ENCODE measurements around the gene TSACC.
"Not testable (repeated sequence)": the region's sequence is repeated elsewhere in the genome, so short reads cannot be mapped to it uniquely, and the experiment has no call there.

Gene TSACC

DNA sequence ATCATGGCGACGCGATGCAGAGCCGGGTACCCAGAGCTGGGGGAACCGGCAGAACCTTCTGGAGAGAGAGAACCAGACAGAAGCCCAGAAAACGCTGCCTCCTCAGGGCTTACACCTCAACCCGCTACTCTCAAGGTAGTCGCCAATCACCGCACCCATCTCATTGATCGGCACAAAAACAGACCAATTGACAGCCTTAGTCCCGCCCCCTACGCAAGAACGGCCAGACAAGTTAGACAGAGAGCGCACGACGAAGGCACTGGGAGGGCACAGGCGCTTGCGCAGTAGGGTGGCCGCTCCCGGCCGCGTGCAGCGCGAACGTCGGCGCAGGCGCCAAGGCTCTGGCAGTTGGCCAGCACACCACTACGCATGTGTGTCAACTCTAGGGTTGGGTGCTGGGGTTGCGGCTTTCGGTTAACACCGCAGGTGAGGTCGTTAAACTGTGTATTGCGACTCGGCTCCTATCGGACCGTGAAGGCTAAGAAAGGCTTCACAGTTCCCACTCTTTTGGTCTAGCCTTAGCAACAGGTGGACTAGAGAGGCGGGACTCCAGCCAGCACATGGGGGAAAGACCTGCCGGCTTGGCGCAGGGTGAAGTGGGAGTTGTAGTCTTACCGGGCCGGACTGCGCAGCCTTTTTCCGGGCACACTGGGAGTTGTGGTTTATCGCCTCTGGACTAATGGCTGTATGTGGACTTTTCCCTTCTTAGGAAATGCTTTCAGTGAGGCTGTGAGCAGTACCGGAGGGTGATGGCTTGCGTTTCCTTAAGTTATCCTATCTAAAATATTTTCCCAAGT lies at the start of gene TSACC, which contains the start of gene CCT3:
Gene TSACC, plus strand, starts transcription at position 347 of the 797 bp plus-strand sequence. CDS start 1,232 bp downstream, outside the sequence.
Gene CCT3, minus strand, starts transcription at position 113 of the 797 bp plus-strand sequence. Its CDS starts 108 bp downstream, at position 5.
- peak; percentile 100 for DNase-seq

DNA sequence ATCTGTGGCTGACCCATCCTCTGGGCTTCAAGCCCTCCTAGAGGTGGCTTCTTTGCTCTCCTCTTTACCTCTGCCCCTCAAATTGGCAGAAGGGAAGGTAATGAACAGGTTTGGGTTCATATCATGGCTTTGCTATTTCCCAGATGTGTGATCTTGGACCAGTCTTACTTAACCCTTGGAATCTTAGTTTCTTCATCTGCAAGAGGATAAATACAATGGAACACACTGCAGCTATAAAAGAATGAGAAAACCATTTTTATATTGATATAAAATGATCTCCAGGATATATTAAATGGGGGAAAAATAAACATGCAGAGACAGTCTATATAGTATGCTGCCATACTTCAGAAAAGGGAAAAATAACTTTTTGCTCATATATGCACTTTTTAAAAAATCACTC lies 48.5 kb upstream of the TSACC start:
- no peak for DNase-seq

DNA sequence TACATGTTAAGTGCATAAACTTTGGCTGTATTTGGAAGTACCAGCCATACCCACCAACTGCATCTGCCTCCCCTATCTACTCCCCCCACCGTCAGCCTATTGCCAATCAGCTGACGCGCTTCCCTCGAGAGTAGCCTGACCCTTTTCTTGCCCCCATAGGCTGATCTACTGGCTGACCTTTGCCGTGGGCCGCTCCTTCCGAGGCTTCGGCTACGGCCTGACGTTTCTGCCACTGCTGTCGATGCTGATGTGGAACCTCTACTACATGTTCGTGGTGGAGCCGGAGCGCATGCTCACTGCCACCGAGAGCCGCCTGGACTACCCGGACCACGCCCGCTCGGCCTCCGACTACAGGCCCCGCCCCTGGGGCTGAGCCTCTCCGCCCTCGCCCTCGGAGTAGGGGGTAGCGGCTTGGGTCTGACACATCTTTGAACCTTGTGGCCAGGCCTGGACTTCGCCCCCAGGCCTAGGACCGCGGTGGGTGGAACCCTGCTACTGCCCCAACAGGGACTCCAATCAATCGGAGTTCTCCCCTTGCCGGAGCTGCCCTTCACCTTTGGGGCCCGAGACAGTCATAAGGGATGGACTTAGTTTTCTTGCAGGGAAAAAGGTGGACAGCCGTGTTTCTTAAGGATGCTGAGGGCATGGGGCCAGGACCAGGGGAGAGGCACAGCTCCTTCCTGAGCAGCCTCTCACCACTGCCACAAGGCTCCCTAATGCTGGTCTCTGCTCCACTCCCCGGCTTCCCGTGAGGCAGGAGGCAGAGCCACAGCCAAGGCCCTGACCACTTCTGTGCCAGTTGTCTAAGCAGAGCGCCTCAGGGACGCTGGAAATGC lies 46.9 kb upstream of the TSACC start:
- peak; percentile 18 for DNase-seq

DNA sequence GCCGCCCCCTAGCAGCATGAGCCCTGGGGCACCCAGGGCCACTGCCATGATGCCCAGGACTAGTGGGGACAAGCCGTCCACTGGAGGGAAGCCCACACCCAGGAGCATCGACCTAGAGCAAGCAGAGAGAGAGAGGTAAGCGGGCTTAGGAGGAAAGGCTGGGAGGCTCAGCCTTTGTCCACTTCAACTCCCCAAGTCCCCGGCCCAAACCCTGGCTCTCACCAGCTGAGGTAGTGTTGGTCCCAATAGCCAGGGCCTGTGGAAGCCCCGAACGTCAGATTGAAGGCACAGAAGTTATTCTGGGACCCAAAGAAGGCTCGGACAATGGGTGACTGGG lies 45.3 kb upstream of the TSACC start:
- DNase-seq, result no peak

DNA sequence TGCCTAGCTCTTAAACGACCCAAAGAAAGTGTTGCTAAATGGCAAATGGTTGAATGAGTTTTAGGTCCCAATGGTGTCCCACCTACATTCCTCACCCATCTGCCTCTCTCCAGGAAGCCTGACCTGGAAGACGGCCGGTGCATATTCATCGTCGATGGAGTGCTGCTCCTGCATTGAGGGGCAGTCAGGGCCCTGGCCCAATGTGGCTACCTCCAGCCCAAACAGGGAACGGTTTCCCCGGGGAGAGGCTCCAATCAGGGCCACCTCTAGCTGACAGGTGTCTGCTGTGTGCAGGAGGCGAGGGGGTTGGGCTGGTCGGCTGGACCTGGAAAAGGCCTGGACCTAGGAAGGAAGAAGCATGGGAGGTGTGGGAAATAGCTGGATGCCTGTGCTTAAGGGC lies 44.4 kb upstream of the TSACC start:
- DNase-seq, result no peak

DNA sequence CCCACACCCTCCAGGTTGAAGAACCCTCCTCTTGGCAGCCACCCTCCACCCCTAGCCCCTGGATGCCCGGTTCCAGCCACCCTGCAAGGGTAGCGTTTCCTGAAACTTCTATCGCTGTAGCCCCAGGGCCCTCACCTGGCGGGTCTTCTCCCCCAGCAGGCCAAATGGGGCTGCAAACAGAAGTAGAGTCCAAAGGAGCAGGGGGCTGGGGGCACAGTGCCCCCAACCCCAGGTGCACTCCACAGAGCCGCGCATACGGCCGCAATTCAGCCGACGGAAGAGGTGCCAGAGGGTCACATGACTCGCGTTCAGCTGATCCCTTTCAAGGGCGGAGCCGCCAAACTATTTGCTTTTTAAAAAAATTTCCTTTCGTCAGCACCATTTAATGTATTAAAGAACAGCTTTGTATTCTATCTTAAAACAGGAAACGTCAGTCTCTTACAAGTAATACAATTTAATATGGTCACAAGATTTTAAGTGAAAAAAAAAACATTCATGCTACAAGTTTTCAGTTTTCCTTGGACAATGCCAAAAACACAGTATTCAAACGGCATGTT lies 42.9 kb upstream of the TSACC start, which contains the start of gene GLMP:
Gene GLMP, minus strand, starts transcription at position 289 of the 557 bp plus-strand sequence. Its CDS starts 34 bp downstream, at position 255.
- DNase-seq, result peak; percentile 63

DNA sequence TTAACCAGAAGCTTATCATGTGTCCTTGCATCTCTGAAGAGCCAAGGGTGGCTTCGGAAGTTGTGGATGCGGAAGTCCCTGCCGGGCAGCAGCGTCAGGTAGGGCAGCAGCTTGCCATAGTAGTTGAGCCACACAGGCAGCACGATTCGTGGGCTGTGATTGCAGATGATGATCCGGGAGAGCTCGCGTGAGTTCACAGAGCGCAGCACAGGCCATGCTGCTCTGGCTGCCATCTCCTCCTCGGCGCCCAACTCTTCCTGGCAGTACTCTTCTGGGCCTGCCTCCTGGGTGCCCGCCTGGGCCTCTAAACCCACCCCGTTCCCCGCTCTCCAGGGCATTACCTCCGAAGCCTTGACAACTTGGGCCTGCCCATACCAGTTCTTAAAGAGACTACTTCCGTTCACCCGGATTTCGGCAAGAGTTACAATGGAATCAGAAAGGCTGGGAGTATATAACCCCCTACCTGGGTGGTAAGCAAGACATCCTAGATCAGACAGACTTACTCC lies 39.4 kb upstream of the TSACC start, which contains the start of gene VHLL:
Gene VHLL, minus strand, starts transcription at position 456 of the 506 bp plus-strand sequence. Its CDS starts 118 bp downstream, at position 338.
- DNase-seq, result no peak

DNA sequence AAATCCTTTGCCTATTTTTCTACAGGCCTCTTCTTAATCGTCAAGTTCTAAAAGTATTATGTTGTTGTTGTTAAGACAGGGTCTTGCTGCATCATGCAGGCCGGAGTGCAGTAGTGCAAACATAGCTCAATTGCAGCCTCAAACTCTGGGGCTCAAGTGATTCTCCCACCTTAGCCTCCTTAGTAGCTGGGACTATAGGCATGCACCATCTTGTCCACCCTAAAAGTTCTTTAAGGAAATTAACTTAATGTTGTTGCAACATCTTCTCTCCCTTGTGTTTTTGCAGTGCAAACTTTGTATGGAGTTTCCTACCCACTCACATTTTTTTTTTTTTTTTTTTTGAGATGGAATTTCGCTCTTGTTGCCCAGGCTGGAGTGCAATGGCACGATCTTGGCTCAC lies 35.1 kb upstream of the TSACC start:
- DNase-seq, result no peak

DNA sequence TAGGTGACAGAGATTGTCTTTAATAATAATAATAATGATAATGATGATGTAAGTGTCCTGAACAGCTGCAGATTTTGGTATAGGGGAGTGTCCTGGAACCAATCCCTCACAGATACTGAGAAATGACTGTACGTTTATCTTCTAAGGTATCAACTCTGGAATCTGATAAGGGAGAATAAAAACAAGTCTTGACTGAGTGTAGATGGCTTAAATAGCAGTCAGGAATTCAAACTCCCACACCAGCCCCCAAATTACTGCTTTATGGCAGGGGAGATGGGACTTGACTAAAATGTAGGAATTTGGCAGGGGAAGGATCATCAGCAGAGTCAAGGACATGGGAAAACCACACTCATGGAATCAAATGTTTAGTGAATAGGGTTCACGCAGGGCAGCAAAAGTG lies 33.1 kb upstream of the TSACC start:
- no peak for DNase-seq

DNA sequence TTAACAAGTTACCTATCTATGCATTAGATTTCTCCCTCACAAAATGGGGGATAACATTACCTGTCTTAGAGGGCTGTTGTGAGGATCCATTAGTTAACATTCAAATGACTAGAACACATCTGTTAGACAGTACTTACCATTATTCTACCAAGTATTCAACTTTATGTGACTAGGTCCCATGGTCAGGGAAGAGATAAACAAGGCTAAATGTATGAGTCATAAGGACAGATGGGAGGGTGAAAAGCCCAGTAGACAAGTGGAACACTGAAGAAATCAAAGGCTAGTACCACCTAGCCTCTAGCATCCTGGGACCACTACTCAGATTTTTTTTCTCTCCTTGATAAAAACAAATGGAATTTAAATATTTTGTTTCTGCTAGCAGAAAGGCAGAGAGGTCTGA lies 30.2 kb upstream of the TSACC start:
- no peak for DNase-seq

DNA sequence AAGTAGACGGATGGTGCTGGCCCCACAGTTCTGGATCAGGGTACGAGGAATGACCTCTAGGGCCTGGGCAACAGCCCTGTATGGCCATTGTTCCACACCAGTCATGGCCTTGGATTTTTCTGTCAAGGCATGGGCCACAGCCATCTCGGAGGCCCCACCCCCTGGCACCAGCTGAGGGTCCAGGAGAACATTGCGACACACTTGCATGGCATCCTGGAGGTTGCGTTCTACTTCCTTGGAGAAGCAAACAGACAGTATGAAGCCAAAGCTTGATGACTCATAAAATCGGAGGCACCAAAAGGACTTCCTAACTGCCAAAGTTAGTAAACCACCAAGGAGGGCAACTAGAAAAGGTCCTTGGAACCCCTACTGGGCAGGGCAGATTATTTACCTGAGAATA lies 27.4 kb upstream of the TSACC start:
- no peak for DNase-seq

DNA sequence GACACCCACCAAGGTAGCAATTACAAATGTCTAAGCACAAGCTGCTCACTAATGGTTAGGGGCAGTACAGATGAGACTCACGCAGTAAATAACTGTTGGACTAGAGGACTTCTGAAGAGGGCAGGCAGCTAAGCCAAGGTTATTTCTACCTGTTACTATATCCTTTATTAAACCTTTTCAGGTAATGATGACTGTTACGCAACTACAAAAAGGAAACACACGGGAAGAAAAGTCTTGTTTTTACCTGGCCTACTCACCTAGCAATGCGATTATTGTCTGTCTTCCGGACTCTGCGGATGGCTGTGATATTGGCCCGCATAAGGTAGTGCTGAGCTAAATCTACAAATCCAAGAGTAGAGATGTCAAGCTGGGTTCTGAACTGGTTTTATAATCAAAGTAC lies 21.4 kb upstream of the TSACC start:
- DNase-seq, result no peak

DNA sequence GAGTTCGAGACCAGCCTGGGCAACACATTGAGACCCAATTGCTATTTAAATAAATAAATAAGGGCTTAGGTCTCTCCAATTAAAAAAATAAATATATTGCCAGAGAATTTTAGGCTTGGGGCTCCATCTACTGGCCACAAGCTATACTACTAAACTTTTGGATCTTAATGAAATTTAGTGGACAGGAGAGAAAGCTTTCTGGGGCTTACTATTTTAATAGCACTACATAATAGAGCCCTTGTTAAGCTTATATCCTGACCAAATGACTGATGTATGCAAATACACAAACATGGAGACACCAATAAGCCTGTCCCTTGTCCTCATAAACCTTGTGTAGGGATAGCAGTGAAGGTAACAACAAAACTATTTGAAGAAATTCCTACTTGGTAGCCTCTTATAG lies 18.7 kb upstream of the TSACC start:
- DNase-seq, result peak; percentile 24

DNA sequence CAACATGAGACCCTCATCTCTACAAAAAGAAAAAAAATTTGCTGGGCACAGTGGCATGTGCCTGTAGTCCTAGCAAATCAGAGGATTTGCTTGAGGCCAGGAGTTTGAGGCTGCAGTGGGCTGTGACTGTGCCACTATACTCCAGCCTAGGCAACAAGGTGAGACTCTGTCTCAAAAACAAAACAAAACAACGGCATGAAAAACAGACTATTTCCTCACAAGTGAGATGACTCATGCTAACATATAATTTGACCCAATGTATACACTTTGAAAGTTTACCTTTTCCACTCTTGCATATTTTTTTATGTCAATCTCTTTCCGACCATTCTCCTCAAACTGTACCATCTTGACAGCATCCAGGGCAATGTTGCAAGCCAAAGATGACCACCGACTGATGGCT lies 17.8 kb upstream of the TSACC start:
- no peak for DNase-seq

DNA sequence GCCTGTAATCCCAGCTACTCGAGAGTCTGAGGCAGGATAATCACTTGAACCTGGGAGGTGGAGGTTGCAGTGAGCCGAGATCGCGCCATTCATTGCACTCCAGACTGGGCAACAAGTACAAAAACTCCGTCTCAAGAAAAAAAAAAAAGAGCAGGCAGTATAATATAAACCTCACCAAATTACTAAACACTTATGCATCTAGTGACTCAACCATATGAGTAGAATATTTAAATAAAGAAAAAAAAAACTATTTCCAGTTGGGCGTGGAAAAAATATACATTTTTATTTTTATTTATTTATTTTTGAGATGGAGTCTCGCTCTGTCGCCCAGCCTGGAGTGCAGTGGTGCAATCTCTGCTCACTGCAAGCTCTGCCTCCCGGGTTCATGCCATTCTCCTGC lies 15.1 kb upstream of the TSACC start:
- not testable (repeated sequence) for DNase-seq

DNA sequence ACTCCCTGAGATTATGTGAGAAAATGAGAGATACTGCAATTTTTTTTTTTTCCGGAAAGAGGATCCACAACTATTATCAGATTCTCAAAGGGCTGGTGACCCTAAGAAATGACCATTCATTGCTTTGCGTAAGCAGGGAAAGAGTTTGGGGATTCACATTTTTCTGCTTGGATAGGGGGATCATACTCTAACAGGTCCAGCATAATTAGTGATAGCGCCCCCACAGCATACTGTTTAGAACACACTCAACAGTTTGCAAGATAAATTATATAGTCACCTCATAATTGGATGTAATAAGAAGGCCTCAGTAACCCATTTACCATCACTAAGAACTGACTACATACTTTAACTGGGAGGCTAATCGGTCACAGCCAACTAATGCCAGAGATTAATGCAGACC lies 2.1 kb upstream of the TSACC start:
- peak; percentile 27 for DNase-seq

DNA sequence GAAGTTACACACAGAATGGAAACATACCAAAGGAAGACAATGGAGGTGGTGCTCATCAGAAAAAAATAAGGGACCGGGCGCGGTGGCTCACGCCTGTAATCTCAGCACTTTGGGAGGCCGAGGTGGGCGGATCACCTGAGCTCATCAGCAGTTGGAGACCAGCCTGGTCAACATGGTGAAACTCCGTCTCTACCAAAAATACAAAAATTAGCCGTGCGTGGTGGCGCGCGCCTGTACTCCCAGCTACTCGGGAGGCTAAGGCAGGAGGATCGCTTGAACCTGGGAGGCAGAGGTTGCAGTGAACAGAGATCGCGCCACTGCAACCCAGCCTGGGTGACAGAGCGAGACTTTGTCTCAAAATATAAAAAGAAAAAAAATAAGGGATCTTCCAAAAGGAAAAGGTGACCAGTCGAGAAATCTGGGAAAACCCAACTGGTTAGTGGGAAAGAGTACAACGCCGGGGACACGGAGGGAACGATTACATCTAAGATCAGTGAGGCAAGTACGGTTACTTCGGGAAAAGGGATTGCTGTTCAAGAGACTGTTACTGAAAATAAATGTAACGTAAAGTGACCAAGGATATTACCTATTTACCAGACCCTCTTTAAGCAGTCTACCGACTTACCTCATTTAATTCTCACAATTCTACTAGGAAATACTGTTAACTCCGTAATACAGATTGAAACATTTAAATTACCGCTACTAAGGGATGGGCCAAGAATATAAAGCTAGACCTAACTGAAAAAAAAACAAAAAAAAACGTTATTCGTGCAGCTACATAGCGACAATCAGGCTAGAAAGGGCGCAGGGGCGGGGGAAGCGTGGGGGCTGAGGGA lies 1.1 kb upstream of the TSACC start:
- DNase-seq, result peak; percentile 20

DNA sequence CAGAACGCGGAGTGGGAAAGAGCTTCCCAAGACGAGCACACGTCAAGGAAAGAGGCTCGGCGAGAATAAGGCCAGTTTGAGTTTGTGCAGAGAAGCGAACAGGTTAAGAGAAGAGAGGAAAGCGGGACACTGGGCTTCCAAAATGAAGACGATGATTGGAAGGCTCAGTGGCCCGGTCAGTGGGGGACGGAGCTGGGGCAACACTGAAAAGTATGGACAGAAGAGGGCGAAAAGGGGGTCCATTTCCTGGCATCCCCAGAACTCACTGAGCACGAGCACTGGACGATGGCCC lies 492 bp upstream of the TSACC start:
- no peak for DNase-seq

DNA sequence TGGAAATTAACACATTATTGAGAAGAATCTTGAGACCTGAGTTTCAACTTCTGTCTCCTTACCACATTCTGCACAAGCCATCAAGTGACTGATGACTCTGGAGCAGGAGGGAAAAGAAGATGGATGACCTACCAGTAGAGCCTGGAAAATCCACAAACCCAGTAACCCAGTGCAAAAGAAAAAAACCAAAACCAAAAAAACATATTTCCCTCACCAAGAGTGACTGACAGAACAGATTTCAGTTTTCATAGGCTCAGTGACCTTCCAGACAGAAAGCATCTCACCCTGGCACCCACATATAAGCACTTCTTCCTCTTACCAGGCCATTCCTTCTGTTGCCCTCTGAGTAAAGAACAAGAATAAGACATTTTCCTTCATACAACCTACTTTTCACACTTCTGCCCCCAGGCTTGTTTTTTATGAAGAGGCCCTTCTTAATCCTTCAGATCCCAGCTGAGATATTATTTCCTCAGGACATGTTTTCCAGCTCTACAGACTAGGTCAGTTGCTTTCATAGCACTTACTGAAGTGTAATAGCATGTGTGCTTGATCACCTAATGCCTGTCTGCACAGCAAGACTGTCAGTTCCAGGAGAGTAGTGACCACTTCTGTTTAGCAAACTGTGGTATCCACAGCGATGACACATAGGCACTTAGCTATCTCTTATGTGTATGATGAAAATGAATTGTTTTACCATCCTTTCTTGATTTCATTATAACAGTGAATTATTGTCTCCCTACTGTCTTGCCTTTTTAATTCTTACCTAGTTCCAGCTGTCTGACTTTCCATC lies 4.0 kb downstream of the TSACC start:
- DNase-seq, result no peak

DNA sequence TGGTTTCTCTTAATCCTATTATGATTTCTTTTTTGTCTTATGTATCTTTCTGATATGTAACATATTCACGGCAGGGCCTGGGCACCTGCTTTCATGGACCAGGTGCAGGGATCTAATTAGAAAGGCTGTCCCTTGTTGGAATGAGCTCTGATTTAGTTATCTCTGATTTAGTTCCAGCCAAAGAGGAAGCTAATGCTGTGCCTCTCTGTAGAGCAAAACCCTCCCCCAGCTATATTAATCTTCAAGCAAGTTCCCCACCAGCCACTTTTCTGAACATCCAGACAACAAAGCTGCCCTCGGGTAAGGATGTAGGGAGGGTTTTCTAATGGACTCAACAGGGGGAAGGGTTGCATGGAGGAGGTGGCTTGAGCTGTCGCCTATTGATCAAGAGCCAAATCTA lies 6.1 kb downstream of the TSACC start:
- no peak for DNase-seq

DNA sequence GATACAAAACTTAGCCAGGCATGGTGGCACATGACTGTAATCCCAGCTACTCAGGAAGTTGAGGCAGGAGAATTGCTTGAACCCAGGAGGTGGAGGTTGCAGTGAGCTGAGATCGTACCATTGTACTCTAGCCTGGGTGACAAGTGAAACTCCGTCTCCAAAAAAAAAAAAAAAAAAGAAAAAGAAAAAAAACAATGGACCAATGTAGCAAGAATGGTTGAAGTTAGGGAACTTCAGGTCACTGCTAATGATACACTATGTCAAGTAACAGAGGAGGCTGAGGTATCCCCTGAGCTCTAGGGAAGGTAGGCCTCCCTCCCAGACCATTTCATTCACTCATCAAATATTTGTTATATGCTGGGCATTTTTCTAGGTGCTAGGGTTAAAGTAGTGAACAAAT lies 7.7 kb downstream of the TSACC start:
- DNase-seq, result not testable (repeated sequence)

DNA sequence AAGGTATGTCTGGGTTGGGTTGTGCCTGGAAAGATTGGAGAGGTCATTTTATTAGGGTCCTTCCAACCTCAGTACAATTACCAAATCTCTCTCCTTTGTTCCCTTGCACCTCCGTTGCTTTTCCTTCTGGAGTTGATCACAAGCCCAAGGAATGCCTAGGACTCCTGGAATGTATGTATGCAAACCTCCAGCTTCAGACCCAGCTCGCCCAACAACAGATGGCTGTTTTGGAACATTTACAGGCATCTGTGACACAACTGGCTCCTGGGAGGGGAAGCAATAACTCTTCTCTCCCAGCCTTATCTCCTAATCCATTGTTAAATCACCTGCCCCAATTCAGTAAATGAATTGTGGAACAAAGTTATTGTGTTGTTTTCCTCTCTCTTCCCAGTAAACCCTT lies 8.3 kb downstream of the TSACC start:
- DNase-seq, result no peak

Measured in activated CD4-positive, alpha-beta T cell treated with anti-CD3 and anti-CD28 coated beads, Interleukin-10, Interleukin-2, amounts not matched to agents 100 ng/mL and 50 ng/mL, durations not matched to agents 16 hours and 8 hours (primary cell).